Ureter (tissue), 1 donor: ENCODE measurements around the gene TMEM270. TPM values are rescaled to one million over a fixed set of nuclear protein-coding genes. Genes with fewer than 3 reads are reported as not detected.

ENCODE experiments used
- DNase-seq: peaks from one replicate; pipeline ENCODE4 v3.0.0-alpha.2; 2020; ENCODE audit warnings: low spot score
- total RNA-seq: library from RNA; stranded (reverse); gene quantifications from one replicate; pipeline ENCODE4 v1.2.4, GENCODE V29; 2023
- donor health status: DM: yes; HTN: yes; CAD: no.

Gene TMEM270
- total RNA-seq, 1 donor from 2014 or later, result not detected

DNA sequence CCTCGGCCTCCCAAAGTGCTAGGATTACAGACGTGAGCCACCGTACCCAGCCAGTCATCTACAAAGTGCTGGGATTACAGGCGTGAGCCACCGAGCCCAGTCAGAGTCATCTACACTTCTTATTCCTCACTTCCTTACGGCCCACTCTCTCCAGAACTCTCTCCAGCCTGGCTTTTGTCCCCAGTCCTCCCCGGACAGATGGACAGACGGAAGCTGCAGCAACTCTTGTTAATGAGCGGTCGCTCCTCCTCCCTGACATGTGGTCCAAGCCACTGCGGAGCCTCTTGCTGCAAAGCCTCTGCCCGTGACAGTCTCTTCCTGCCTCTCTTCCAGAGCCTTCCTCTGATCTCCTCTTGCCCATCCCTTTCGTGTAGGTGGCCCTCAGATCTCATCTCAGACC lies 45.9 kb downstream of the TMEM270 start:
- DNase-seq, result no peak

DNA sequence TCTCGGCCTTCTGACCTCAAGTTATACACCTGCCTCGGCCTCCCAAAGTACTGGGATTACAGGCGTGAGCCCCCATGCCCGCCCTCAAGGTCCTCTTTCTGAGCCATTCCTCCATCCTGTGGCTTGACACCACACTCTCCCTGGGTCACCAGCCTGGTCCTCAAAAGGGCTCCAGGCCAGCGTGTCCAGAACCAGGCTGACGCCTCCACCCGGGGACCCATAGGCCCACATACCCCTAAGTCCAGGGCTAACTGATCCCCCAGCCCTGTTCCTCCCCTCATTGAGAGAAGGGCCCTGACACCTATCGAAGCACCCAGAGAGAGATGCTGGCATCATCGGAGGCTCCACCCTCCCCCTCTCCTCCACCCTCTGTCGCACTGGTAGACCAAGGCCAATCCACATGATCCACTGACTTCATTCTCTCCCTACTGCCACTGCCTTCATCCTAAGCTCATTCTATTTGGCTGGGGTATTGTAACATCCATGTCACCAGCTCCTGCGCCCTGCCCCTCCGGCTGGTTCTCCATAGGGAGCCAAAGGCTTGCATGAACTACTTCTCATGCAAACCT lies 46.7 kb downstream of the TMEM270 start:
- no peak for DNase-seq

DNA sequence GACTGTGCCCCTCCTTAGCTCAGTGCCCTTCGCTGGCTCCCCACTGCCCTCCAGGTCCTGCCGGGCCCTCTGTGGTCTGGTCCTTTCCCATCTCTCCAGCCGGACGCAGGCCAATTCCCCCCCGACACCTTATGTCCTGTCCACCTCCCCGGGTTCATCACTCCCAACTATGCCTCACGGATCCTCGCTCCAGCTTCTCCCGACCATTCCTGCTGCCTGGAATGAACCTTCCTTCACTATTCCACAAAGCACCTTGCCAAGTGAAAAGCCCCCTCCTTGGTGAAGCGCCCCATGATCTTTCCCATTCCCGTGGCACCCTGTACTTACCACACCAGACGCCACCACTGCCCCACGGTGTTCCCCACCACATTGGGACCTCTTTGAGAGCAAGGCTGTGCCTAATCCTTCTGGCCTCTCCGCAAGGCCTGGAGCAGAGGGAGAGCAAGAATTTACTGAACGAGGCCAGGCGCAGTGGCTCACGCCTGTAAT lies 47.2 kb downstream of the TMEM270 start:
- no peak for DNase-seq

DNA sequence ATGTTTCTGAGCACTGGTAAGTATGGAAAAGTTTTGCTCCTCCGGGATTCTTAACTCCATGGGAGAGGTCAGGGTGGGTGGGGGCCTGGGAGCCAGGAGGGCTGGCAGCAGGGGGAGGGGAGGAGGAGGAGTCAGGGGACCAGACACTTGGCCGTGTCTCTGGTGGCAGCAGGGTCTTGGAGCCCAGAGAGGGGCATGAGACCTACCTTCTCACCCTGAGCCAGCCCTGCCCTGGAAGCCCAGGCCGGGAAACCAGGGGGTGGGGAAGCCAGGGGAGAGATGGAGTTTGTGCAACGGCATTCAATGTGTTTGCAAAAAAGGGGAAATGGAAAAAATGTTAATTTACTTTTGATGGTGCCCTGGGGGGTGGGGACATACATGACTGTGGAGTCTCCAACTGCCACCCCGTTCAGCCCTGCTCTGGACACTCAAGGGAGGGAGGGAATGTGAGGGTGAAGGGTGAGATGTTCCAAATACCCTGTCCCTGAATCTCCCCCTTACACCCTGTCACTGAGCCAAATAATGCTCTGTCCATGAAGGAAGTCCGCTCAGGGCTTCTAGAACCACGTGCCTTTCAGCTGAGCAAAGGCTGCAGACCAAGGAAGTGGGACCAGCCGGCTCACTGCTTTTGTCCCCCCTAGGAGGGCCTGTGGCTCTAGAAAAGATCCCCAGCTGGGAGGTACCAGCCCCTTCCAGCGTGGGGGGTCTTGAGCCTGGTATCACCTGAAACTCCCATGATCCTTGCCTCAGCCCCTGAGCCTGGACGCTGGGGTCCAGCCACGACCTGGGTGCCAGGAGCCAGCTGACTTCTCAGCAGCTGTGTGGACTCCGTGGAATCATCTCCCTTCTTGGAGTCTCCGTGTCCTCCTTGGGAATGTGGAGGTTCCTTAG lies 48.3 kb downstream of the TMEM270 start:
- DNase-seq, result no peak

DNA sequence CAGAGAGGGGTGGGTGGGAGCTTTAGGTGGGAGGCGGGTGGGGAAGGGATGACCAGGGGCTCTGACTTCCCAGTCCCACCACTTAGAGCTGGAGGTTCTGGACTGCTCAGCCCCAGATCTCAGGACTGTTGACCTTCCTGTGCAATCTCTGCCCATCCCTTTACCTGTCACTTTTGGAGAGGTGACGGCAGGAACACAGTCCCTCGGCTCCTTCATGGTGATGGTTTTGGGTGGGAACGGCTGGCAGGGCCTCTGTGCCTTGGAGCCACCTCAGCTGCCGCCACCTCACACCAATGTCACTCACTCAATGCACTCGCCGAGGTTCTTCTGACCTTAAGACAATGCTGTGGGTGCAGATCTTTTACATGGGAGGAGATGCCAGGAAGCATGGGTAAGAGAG lies 49.0 kb downstream of the TMEM270 start:
- DNase-seq, result no peak

DNA sequence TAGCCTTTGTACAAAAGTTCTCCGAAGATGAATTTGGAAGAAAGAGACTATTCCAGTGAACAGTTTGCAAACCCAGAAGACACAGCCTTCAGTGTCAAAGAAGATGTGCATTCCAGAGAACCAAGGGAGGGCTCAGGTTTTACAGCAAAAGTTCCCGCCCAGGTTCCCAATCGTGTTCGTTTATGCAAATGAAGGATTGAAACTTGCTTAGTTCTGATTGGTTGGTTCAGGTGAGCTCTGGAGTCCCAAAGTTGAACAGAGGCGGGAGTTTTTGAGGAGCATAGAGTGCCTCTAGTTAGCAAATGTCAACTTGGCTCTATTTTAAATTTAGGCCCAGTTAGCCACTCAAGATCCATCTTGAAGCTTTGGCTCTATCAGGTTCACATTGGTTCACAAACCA lies 51.3 kb downstream of the TMEM270 start:
- DNase-seq, result no peak

Other genes with a start within 250 kb of the TMEM270 start
- gene MLXIPL, start 236.6 kb upstream of the TMEM270 start, total RNA-seq, result 4.6 TPM
- gene VPS37D, start 193.3 kb upstream of the TMEM270 start, total RNA-seq, result 0.86 TPM
- gene DNAJC30, start 177.7 kb upstream of the TMEM270 start, total RNA-seq, result 16.5 TPM
- gene BUD23, start 177.6 kb upstream of the TMEM270 start, total RNA-seq, result 69.6 TPM
- 8.4 TPM for gene STX1A, start 141.5 kb upstream of the TMEM270 start, total RNA-seq
- gene ABHD11, start 122.4 kb upstream of the TMEM270 start, total RNA-seq, result 47.7 TPM
- gene CLDN3, start 90.9 kb upstream of the TMEM270 start, total RNA-seq, result 6.8 TPM
- 244 TPM for gene CLDN4, start 30.2 kb upstream of the TMEM270 start, total RNA-seq
- gene METTL27, start 18.6 kb upstream of the TMEM270 start, total RNA-seq, result 14.4 TPM
- 31.9 TPM for gene ELN, start 167.0 kb downstream of the TMEM270 start, total RNA-seq
- gene LIMK1, start 222.6 kb downstream of the TMEM270 start, total RNA-seq, result 26.0 TPM